Activated CD4-positive, alpha-beta T cell treated with anti-CD3 and anti-CD28 coated beads for 24 hours (primary cell): Measurements from ENCODE around the gene SPRY1.

Source experiments
- DNase-seq, 2 donors: peaks; one replicate each; pipeline ENCODE4 v3.0.0-alpha.2; 2020; ENCODE audit warnings: low read depth in 2 of 2

SPRY1 gene

GRCh38 chr4:123379392-123379791, 17.2 kb upstream of the SPRY1 start:
- DNase-seq = no peak

- no peak for DNase-seq
Measured at GRCh38 chr4:123380728-123381716, 15.6 kb upstream of the SPRY1 start.

- no peak for DNase-seq
Measured at GRCh38 chr4:123381996-123382395, 14.6 kb upstream of the SPRY1 start.

- no peak for DNase-seq
Measured at GRCh38 chr4:123383566-123383965, 13.0 kb upstream of the SPRY1 start.

GRCh38 chr4:123386609-123387008, 10.0 kb upstream of the SPRY1 start:
- no peak for DNase-seq

GRCh38 chr4:123390846-123391456, 5.6 kb upstream of the SPRY1 start:
- DNase-seq = no peak

- DNase-seq = no peak
Measured at GRCh38 chr4:123393721-123394120, 2.9 kb upstream of the SPRY1 start.

- DNase-seq = peak; percentile 12 to 34
Measured at GRCh38 chr4:123397144-123398065, 810 bp downstream of the SPRY1 start.

- DNase-seq = peak; percentile 31 to 33
Measured at GRCh38 chr4:123398066-123398852, 1.7 kb downstream of the SPRY1 start.

- DNase-seq = peak; percentile 38 to 39
Measured at GRCh38 chr4:123398853-123399626, 2.4 kb downstream of the SPRY1 start.

GRCh38 chr4:123399627-123400358, 3.2 kb downstream of the SPRY1 start:
- no peak for DNase-seq

- DNase-seq = no peak
Measured at GRCh38 chr4:123401271-123402120, 4.9 kb downstream of the SPRY1 start.

- DNase-seq = no peak
Measured at GRCh38 chr4:123402121-123402465, 5.5 kb downstream of the SPRY1 start.

- DNase-seq = no peak
Measured at GRCh38 chr4:123403080-123403604, 6.5 kb downstream of the SPRY1 start.

GRCh38 chr4:123404533-123404932, 7.9 kb downstream of the SPRY1 start:
- no peak for DNase-seq

- no peak for DNase-seq
Measured at GRCh38 chr4:123405267-123405865, 8.8 kb downstream of the SPRY1 start.

GRCh38 chr4:123406872-123407271, 10.3 kb downstream of the SPRY1 start:
- DNase-seq = no peak

- DNase-seq = no peak
Measured at GRCh38 chr4:123408471-123409084, 12.0 kb downstream of the SPRY1 start.
